GM19463 (cell line): Measurements from ENCODE around the gene NEDD4L.
"Not testable (repeated sequence)": the region's sequence is repeated elsewhere in the genome, so short reads cannot be mapped to it uniquely, and the experiment has no call there.

Source experiments
- ATAC-seq: cut with Tn5 transposase; IDR thresholded peaks from one replicate; pipeline ENCODE4 v1.9.1; 2021; ENCODE audit warnings: mild to moderate bottlenecking, moderate library complexity; ENCODE audit not compliant: unreplicated experiment

NEDD4L gene

GRCh38 chr18:58432050-58432727 is 388.2 kb downstream of the NEDD4L start:
- ATAC-seq, result no peak

DNA sequence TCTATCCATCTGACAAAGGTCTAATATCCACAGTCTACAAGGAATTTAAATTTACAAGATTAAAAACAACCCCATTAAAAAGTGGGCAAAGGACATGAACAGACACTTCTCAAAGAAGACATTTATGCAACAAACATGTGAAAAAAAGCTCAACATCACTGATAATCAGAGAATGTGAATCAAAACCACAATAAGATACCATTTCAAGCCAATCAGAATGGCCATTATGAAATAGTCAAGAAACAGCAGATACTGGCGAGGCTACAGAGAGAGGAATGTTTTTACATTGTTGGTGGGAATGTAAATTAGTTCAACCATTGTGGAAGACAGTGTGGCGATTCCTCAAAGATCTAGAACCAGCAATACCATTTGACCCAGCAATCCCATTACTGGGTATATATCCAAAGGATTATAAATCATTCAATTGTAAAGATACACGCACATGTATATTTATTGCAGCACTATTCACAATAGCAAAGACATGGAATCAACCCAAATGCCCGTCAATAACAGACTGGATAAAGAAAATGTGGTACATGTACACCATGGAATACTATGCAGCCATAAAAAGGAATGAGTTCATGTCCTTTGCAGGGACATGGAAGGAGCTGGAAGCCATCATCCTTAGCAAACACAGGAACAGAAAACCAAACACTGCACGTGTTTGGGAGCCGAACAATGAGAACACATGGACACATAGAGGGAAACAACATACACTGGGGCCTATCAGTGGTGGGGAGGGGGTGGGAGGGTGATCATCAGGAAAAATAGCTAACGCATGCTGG is 391.4 kb downstream of the NEDD4L start:
- ATAC-seq, result not testable (repeated sequence)

GRCh38 chr18:58438161-58438957 is 394.3 kb downstream of the NEDD4L start:
- no peak for ATAC-seq

GRCh38 chr18:58438958-58439300 is 394.9 kb downstream of the NEDD4L start:
- ATAC-seq, result no peak

GRCh38 chr18:58443671-58444070 is 399.6 kb downstream of the NEDD4L start:
- no peak for ATAC-seq

- no peak for ATAC-seq
Measured at GRCh38 chr18:58446391-58447060, 402.5 kb downstream of the NEDD4L start.

GRCh38 chr18:58447402-58448095 is 403.5 kb downstream of the NEDD4L start:
- no peak for ATAC-seq

GRCh38 chr18:58449464-58449863 is 405.4 kb downstream of the NEDD4L start:
- no peak for ATAC-seq
